AG04449 (cell line): Measurements from ENCODE around the gene NLN.

Experiments used
- CTCF ChIA-PET: fragments of 350-600 bp; formaldehyde crosslinking; extraction: SDS; loops from one replicate; lab custom pipeline; 2021; ENCODE audit warnings: antibody characterized with exemption; lab: Yijun Ruan, JAX
- POLR2A ChIA-PET: fragments of 400-600, 350-600 bp; formaldehyde crosslinking; extraction: SDS; loops from one replicate; lab custom pipeline; 2020; ENCODE audit warnings: antibody characterized with exemption, inconsistent platforms; lab: Yijun Ruan, JAX
- DNase-seq: peaks from one replicate; pipeline ENCODE4 v3.0.0-alpha.2; 2010; ENCODE audit warnings: low read depth, low spot score
- H3K4me3 ChIP-seq: 2 replicates; pipeline ENCODE4 v1.5.1; 2011; ENCODE audit warnings: low read depth, mild to moderate bottlenecking, control low read depth, low read length
- CTCF ChIP-seq: IDR thresholded peaks from one replicate; pipeline ENCODE4 v1.5.1; 2011; ENCODE audit warnings: mild to moderate bottlenecking, moderate library complexity, low read length, control low read depth, inconsistent platforms; ENCODE audit not compliant: insufficient read depth; ENCODE audit errors: missing control alignments

Gene NLN

GRCh38 chr5:65823845-65824445, 101.9 kb downstream of the NLN start:
- CTCF ChIA-PET, result no interaction called here
- POLR2A ChIA-PET, result no interaction called here

GRCh38 chr5:65825408-65826328, 103.7 kb downstream of the NLN start:
- no peak overlapping the region for H3K4me3 ChIP-seq
- POLR2A ChIA-PET, result no interaction called here
- no peak for TF ChIP-seq CTCF
- no peak for DNase-seq
- CTCF ChIA-PET, result no interaction called here

More at GRCh38 chr5:65823845-65824445, 101.9 kb downstream of the NLN start:
- no peak for DNase-seq
- H3K4me3 ChIP-seq, result no peak overlapping the region
- TF ChIP-seq CTCF, result no peak

- no peak for DNase-seq
- no peak for TF ChIP-seq CTCF
- CTCF ChIA-PET, result interaction anchor here (1.5 kb wide), 1 partner anchor 9 kb away, joined by 4 read pairs; no protein-coding TSS in a partner anchor
- H3K4me3 ChIP-seq, result peak overlapping the region; percentile 9
- POLR2A ChIA-PET, result interaction anchor here (0.8 kb wide), 1 partner anchor 9 kb away, joined by 3 read pairs; no protein-coding TSS in a partner anchor
Measured at GRCh38 chr5:65828022-65828896, 106.3 kb downstream of the NLN start.

GRCh38 chr5:65830856-65831255, 108.9 kb downstream of the NLN start:
- TF ChIP-seq CTCF, result no peak
- CTCF ChIA-PET, result no interaction called here
- DNase-seq, result no peak
- POLR2A ChIA-PET, result no interaction called here
- no peak overlapping the region for H3K4me3 ChIP-seq

GRCh38 chr5:65831276-65831675, 109.3 kb downstream of the NLN start:
- no peak overlapping the region for H3K4me3 ChIP-seq
- POLR2A ChIA-PET, result no interaction called here
- CTCF ChIA-PET, result no interaction called here

More at GRCh38 chr5:65831276-65831675, 109.3 kb downstream of the NLN start:
- TF ChIP-seq CTCF, result no peak
- DNase-seq, result no peak
